SU-DHL-6 (cell line): ENCODE measurements around the gene RLBP1.

ENCODE experiments used
- EZH2phosphoT487 ChIP-seq: fragments of 200-600 bp; sonication (generic), shearing (Covaris generic); conservative IDR thresholded peaks from 2 replicates; pipeline ENCODE4 v1.6.1; 2018; ENCODE audit warnings: mild to moderate bottlenecking, antibody characterized with exemption, low read length, moderate library complexity, mixed read lengths
- TF ChIP-seq, protein P1 (sequence below): fragments of 200-600 bp; sonication (generic); IDR thresholded peaks from one replicate; pipeline ENCODE4 v1.5.1; 2017; ENCODE audit warnings: antibody characterized with exemption, mild to moderate bottlenecking, low read length, moderate library complexity; ENCODE audit not compliant: insufficient read depth, poor library complexity, severe bottlenecking

DNA sequence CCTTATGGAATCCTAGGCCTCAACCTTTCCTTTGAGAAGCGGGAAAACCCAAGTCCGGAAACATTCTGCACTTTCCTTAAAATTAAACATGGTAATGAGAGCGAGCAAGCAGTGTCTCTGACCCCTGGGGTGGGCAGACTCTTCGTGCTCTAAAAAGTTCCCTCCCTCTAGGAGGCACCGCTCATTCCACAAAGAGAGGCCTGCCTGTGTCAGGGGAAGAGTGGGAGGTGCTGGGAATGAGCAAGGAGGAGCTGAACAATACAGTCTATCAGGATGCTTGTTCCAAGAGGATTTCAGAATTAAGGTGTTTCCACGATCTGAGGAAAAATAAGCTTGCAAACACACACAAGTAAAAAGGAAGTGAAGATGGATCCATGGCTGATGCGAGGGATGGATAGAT is 6.0 kb upstream of the RLBP1 start:
- TF ChIP-seq, protein P1, sequence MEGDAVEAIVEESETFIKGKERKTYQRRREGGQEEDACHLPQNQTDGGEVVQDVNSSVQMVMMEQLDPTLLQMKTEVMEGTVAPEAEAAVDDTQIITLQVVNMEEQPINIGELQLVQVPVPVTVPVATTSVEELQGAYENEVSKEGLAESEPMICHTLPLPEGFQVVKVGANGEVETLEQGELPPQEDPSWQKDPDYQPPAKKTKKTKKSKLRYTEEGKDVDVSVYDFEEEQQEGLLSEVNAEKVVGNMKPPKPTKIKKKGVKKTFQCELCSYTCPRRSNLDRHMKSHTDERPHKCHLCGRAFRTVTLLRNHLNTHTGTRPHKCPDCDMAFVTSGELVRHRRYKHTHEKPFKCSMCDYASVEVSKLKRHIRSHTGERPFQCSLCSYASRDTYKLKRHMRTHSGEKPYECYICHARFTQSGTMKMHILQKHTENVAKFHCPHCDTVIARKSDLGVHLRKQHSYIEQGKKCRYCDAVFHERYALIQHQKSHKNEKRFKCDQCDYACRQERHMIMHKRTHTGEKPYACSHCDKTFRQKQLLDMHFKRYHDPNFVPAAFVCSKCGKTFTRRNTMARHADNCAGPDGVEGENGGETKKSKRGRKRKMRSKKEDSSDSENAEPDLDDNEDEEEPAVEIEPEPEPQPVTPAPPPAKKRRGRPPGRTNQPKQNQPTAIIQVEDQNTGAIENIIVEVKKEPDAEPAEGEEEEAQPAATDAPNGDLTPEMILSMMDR, result no peak
- TF ChIP-seq EZH2phosphoT487, result no peak
